ENCODE data around the gene ORM2.

Gene ORM2

DNA sequence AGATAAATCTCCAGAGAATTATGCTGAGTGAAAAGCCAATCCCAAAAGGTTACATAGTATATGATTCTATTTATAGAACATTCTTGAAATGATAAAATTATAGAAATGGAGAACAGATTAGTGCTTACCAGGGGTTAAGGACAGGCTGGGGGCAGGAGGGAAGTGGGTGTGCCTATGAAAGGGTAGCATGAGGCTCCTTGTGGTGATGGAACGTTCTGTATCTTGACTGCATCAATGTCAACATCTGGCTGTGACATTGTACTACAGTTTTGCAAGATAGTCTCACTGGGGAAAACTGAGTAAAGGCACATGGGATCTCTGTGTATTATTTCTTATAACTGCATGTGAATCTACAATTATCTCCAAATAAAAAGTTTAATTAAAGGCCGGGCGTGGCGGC lies 22.3 kb downstream of the ORM2 start:
- H3K4me3 ChIP-seq (ENCODE audit: low read depth, low read length) = no peak overlapping the region
- TF ChIP-seq, protein P1, sequence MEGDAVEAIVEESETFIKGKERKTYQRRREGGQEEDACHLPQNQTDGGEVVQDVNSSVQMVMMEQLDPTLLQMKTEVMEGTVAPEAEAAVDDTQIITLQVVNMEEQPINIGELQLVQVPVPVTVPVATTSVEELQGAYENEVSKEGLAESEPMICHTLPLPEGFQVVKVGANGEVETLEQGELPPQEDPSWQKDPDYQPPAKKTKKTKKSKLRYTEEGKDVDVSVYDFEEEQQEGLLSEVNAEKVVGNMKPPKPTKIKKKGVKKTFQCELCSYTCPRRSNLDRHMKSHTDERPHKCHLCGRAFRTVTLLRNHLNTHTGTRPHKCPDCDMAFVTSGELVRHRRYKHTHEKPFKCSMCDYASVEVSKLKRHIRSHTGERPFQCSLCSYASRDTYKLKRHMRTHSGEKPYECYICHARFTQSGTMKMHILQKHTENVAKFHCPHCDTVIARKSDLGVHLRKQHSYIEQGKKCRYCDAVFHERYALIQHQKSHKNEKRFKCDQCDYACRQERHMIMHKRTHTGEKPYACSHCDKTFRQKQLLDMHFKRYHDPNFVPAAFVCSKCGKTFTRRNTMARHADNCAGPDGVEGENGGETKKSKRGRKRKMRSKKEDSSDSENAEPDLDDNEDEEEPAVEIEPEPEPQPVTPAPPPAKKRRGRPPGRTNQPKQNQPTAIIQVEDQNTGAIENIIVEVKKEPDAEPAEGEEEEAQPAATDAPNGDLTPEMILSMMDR (IDR thresholded peaks at IDR 0.05; ENCODE audit: borderline replicate concordance, insufficient read depth, low read depth, low read length) = no peak

DNA sequence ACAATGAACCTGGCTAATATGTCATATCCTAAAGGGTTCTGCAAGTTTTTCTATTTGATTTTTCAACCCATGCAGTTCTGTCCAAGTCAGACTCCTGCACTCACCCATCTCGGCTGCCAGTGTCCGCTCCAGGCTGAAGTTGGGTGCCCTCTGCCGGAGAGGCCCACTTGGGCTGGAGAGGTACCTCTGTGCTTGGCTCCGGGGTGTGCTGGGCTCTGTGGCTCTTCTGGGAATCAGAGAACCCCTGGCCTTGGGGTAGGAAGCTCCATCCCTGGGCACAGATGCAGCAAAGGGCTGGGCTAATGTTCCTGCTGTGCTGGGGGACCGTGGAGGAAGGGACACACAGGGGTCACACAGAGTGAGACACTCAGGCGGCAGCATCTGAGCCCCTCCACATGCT lies 26.2 kb downstream of the ORM2 start:
- TF ChIP-seq, protein P1 (IDR thresholded peaks at IDR 0.05; ENCODE audit: borderline replicate concordance, insufficient read depth, low read depth, low read length) = no peak
- H3K4me3 ChIP-seq (ENCODE audit: low read depth, low read length) = no peak overlapping the region

DNA sequence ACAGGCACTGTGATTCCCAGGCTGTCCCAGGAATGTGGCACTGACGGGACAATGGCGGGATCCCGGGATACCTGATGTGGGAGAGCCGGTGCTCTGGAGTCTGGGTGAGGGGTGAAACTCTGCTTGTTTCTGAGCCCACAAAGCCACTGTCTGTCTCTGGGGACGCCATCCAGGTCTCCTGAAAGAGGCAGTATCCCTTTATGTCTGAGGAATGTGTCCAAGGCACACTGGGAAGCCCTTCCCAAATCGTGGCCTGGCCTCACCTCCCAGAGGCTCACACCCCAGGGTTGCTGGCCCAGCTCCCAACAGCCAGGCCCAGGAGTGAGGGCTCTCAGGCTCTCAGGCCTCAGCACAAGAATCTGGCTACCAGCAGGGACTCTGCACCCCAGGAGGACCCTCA lies 27.1 kb downstream of the ORM2 start:
- TF ChIP-seq, protein P1 (IDR thresholded peaks at IDR 0.05; ENCODE audit: borderline replicate concordance, insufficient read depth, low read depth, low read length) = no peak
- H3K4me3 ChIP-seq (ENCODE audit: low read depth, low read length) = no peak overlapping the region

DNA sequence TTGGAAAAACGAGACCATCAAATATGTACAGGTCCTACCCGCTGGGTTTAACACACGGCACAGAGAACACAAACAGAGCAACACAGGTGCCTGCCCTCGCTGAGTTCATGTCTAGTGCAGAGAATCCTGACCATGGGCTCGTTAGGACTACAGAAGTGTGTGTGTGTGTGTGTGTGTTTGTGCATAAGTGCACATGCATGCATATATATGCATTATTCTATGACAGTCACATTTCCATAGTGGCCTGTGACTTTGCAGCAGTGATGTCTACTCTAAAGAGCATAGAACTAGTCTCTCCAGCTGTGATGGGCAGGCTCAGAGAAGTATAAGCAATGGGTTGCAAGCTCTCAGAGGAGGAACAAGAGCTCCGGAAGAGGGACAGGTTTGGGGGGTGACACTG lies 27.7 kb downstream of the ORM2 start:
- no peak overlapping the region for H3K4me3 ChIP-seq (ENCODE audit: low read depth, low read length)
- TF ChIP-seq, protein P1 (IDR thresholded peaks at IDR 0.05; ENCODE audit: borderline replicate concordance, insufficient read depth, low read depth, low read length) = no peak

DNA sequence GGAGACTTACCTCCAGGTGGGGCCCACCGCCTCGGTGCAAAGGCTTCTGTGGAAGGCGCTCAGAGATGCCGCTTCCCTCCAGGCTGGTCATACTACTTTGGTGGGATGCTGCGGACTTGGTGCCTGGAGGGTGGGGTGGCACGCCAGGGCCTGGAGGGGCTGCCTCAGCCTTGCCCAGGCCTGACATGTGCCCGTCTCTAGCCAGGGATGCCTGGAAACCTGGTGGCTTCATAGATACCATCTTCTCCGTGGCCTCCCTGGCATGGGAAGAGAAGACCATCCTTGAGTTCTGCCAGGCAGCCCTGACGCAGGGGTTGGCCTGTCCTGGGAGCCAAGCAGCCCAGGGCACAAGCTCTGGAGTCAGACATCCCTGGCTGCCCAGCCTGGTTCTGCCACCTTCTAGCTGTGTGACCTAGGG lies 28.3 kb downstream of the ORM2 start:
- TF ChIP-seq, protein P1 (IDR thresholded peaks at IDR 0.05; ENCODE audit: borderline replicate concordance, insufficient read depth, low read depth, low read length) = no peak
- no peak overlapping the region for H3K4me3 ChIP-seq (ENCODE audit: low read depth, low read length)

DNA sequence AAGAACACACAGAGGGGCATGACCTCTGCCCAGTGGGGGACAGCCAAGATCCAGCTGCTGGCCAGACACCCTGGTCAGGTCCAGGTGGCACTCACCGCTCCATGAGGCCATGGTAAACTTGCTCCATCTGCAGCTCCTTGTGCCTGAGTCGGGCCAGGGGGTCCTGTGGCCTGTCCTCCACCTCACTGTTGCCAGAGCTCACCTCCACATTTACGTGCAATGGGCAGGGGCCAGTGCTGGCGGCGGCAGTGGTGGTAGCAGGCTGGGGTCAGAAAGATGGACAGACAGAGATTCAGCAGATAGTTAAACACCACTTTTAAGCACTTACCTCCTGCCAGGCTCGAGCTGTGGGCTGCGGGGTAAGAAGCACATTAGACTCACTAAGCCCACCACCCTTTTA lies 30.1 kb downstream of the ORM2 start:
- TF ChIP-seq, protein P1 (IDR thresholded peaks at IDR 0.05; ENCODE audit: borderline replicate concordance, insufficient read depth, low read depth, low read length) = no peak
- H3K4me3 ChIP-seq (ENCODE audit: low read depth, low read length) = no peak overlapping the region

DNA sequence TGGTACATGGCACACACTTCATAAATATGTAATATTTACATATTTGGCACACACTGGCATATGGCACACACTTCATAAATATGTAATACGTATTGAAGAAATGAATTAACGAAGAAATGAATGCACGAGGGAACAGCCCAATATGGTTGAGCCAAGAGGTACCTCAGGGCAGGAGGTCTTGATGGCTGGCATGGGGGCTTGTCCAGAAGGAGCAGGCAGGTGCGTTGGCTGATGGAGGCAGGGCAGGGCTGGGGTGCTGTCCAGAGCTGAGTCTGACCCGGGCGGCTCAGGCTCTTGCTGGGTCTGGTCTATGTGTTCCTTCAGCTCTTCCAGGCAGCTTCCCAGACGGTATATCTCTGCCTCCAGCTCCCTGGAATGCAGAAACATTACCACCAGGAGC lies 31.9 kb downstream of the ORM2 start:
- TF ChIP-seq, protein P1 (IDR thresholded peaks at IDR 0.05; ENCODE audit: borderline replicate concordance, insufficient read depth, low read depth, low read length) = no peak
- no peak overlapping the region for H3K4me3 ChIP-seq (ENCODE audit: low read depth, low read length)
